HepG2 (cell line): ENCODE data around the gene NXPE4.

Experiments
- POLR2AphosphoS5 ChIP-seq: IDR thresholded peaks from 2 replicates; pipeline ENCODE4 v1.6.1; 2012; ENCODE audit warnings: low read depth, low read length
- ZNF124 ChIP-seq: sonication (generic); formaldehyde crosslinking; IDR thresholded peaks from 2 replicates; pipeline ENCODE4 v1.4.0; 2020; ENCODE audit warnings: missing genetic modification reagents
- TF ChIP-seq, protein P1 (sequence below): sonication (generic); formaldehyde crosslinking; IDR thresholded peaks from 2 replicates; pipeline ENCODE4 v1.4.0; 2020; ENCODE audit warnings: mild to moderate bottlenecking, missing genetic modification reagents
- TF ChIP-seq, protein P2 (sequence below): sonication (generic); formaldehyde crosslinking; IDR thresholded peaks from 2 replicates; pipeline ENCODE4 v1.5.0; 2020; ENCODE audit warnings: mild to moderate bottlenecking, missing genetic modification reagents, moderate library complexity
- TF ChIP-seq, protein P3 (sequence below): sonication (generic); formaldehyde crosslinking; IDR thresholded peaks from 2 replicates; pipeline ENCODE4 v1.4.0; 2020; ENCODE audit warnings: missing genetic modification reagents
- TF ChIP-seq, protein P4 (sequence below): sonication (generic); formaldehyde crosslinking; conservative IDR thresholded peaks from 2 replicates; pipeline ENCODE4 v1.8.0; 2022; ENCODE audit warnings: low read depth, missing genetic modification reagents

DNA sequence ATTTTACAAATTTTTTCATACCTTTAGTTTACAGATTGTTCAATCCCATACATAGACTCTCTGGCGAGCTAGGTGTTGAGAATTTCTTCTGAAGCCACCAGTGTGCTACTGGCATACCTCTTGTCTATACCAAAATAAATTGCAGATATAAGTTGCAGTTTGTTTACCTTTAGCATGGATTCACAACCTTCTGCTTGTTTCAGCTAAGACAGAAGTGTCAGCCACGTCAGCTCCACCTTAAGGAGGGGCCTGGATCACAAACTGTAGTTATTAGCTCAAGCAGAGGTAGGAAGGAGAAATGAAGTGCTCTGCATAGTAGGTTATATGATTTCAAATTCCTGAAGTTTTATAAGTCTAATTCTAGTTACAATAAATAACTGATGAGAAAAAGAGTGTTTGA is at the start of gene NXPE4:
- TF ChIP-seq, protein P1, sequence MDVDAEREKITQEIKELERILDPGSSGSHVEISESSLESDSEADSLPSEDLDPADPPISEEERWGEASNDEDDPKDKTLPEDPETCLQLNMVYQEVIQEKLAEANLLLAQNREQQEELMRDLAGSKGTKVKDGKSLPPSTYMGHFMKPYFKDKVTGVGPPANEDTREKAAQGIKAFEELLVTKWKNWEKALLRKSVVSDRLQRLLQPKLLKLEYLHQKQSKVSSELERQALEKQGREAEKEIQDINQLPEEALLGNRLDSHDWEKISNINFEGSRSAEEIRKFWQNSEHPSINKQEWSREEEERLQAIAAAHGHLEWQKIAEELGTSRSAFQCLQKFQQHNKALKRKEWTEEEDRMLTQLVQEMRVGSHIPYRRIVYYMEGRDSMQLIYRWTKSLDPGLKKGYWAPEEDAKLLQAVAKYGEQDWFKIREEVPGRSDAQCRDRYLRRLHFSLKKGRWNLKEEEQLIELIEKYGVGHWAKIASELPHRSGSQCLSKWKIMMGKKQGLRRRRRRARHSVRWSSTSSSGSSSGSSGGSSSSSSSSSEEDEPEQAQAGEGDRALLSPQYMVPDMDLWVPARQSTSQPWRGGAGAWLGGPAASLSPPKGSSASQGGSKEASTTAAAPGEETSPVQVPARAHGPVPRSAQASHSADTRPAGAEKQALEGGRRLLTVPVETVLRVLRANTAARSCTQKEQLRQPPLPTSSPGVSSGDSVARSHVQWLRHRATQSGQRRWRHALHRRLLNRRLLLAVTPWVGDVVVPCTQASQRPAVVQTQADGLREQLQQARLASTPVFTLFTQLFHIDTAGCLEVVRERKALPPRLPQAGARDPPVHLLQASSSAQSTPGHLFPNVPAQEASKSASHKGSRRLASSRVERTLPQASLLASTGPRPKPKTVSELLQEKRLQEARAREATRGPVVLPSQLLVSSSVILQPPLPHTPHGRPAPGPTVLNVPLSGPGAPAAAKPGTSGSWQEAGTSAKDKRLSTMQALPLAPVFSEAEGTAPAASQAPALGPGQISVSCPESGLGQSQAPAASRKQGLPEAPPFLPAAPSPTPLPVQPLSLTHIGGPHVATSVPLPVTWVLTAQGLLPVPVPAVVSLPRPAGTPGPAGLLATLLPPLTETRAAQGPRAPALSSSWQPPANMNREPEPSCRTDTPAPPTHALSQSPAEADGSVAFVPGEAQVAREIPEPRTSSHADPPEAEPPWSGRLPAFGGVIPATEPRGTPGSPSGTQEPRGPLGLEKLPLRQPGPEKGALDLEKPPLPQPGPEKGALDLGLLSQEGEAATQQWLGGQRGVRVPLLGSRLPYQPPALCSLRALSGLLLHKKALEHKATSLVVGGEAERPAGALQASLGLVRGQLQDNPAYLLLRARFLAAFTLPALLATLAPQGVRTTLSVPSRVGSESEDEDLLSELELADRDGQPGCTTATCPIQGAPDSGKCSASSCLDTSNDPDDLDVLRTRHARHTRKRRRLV (CRISPR knock-in tag) = no peak
- TF ChIP-seq POLR2AphosphoS5 = no peak
- TF ChIP-seq, protein P2, sequence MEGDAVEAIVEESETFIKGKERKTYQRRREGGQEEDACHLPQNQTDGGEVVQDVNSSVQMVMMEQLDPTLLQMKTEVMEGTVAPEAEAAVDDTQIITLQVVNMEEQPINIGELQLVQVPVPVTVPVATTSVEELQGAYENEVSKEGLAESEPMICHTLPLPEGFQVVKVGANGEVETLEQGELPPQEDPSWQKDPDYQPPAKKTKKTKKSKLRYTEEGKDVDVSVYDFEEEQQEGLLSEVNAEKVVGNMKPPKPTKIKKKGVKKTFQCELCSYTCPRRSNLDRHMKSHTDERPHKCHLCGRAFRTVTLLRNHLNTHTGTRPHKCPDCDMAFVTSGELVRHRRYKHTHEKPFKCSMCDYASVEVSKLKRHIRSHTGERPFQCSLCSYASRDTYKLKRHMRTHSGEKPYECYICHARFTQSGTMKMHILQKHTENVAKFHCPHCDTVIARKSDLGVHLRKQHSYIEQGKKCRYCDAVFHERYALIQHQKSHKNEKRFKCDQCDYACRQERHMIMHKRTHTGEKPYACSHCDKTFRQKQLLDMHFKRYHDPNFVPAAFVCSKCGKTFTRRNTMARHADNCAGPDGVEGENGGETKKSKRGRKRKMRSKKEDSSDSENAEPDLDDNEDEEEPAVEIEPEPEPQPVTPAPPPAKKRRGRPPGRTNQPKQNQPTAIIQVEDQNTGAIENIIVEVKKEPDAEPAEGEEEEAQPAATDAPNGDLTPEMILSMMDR (CRISPR knock-in tag) = no peak
- TF ChIP-seq ZNF124 (CRISPR knock-in tag) = no peak
- TF ChIP-seq, protein P3, sequence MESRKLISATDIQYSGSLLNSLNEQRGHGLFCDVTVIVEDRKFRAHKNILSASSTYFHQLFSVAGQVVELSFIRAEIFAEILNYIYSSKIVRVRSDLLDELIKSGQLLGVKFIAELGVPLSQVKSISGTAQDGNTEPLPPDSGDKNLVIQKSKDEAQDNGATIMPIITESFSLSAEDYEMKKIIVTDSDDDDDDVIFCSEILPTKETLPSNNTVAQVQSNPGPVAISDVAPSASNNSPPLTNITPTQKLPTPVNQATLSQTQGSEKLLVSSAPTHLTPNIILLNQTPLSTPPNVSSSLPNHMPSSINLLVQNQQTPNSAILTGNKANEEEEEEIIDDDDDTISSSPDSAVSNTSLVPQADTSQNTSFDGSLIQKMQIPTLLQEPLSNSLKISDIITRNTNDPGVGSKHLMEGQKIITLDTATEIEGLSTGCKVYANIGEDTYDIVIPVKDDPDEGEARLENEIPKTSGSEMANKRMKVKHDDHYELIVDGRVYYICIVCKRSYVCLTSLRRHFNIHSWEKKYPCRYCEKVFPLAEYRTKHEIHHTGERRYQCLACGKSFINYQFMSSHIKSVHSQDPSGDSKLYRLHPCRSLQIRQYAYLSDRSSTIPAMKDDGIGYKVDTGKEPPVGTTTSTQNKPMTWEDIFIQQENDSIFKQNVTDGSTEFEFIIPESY (CRISPR knock-in tag) = no peak
- TF ChIP-seq, protein P4, sequence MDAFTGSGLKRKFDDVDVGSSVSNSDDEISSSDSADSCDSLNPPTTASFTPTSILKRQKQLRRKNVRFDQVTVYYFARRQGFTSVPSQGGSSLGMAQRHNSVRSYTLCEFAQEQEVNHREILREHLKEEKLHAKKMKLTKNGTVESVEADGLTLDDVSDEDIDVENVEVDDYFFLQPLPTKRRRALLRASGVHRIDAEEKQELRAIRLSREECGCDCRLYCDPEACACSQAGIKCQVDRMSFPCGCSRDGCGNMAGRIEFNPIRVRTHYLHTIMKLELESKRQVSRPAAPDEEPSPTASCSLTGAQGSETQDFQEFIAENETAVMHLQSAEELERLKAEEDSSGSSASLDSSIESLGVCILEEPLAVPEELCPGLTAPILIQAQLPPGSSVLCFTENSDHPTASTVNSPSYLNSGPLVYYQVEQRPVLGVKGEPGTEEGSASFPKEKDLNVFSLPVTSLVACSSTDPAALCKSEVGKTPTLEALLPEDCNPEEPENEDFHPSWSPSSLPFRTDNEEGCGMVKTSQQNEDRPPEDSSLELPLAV (CRISPR knock-in tag) = no peak
